GM19467 (cell line): ENCODE data around the gene TEX44.
"Not testable (repeated sequence)": the region's sequence is repeated elsewhere in the genome, so short reads cannot be mapped to it uniquely, and the experiment has no call there.

Experiments
- ATAC-seq: cut with Tn5 transposase; IDR thresholded peaks from one replicate; pipeline ENCODE4 v1.9.1; 2021; ENCODE audit warnings: mild to moderate bottlenecking, moderate library complexity; ENCODE audit not compliant: unreplicated experiment

The TEX44 gene

DNA sequence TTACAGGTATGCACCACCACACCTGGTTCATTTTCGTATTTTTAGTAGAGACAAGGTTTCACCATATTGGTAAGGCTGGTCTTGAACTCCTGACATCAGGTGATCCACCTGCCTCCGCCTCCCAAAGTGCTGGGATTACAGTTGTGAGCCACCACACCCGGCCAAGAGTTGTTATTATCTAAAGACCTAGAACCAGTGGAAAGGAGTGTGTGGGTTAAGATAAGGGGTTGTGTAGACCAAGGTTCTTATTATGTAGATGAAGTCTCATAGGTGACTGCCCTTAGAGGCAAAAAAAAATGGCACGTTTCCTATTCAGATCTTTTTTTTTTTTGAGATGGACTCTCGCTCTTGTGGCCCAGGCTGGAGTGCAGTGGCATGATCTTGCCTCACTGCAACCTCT is 21.7 kb upstream of the TEX44 start:
- not testable (repeated sequence) for ATAC-seq

DNA sequence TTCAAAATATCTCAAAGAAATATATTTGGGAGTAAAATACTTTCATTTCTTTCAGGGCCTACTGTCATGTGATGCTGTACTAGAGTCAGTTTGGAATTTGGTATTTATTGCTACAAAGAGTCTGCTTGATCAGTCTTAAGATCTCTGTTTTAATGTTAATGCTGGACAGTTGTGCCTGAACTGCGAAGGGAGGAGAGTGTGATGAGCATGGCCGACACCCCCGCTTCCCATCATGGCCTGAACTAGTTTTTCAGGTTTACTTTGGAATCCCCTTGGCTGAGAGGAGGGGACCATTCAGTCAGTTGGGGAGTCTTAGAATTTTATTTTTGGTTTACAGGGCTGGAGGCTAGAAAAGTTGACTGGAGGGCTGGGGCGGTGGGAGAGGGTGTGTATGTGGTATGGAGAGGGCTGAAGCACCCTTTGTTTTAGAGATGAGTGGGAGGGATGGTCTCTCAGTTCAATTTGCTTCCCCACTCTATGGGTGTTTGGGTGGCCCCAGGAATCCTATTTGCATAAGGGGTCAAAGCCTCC is 20.9 kb upstream of the TEX44 start:
- ATAC-seq, result no peak

DNA sequence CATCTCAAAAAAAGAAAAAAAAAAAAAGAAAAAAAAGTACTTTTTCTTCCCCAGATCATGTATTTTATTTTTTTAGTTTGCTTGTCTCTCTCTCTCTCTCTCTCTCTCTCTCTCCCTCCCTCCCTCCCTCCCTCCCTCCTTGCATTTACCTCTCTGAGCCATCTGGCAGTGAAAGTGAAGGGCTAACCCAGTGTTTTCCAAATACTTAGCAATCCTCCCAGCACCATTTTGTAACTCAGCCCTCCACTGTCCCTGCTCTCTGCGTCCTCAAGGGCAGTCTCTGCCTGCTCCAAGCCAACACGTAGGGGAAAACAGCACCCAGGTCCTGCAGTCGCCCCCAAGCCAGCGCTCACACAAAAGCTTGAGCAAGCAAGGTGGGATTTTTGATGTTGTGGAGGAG is 19.6 kb upstream of the TEX44 start:
- ATAC-seq, result no peak

DNA sequence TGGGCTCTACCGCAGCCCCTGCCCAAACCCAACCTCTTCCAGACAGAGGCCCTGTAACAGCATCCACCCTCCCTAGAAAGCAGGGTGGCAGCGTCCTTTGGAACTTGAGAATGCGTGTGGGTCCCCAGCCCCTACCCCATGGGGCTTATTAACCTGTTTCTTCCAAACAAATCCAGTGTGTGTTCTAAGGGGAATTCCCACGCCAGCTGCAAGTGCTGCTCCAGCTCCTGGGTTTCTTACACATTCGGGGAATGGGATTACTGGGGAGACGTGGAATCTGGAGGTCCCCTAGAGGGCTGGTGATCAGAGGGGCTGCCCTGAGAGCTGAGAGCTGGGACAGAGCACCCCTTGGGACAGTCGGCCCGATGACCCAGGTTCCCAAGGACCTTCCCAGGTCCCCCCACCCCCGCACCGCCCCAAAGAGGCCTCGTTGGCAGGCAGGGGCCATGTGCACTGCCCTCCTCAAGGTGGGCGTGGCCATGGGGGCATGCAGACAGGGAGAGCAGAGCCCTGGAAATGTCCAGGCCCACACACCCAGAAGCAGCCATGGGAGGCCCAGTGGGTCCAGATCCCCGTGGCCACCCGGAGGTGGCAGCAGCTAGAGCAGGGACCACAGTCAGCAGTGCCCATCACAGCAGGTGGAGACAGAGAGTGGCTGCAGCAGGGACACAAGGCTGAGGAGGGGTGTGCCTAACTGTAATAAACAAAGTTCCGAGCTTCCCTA is 18.8 kb upstream of the TEX44 start:
- no peak for ATAC-seq

DNA sequence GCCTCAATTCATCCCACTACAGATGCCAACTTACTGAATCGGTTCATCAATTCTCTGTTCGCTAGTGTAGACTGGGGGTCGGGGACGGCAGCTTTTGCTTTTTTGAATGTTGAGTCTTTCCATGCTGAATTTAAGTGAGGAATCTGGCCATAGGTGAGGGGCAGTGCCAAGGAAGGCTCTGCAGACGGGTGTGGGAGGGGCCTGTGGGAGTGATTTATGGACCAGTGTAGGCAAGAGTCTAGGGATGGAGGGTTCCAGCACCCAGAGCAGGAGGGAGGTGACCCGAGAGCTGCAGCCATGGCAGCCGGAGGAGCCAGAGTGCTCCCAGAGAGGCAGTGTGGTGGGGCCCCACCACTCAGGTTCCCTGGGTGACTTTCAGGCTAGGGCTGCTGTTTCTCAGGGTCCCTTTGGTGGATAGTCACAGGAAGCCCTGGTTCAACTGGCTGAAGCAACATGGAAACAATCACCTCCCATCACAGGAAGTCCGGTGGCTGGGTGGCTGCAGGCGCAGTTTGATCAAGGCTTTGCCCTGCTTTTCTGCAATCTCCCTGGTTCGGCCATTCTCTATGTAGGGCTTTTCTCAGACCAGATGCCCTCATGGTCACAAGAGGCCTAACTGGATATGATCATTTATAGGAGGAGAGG is 16.9 kb upstream of the TEX44 start:
- ATAC-seq, result no peak

DNA sequence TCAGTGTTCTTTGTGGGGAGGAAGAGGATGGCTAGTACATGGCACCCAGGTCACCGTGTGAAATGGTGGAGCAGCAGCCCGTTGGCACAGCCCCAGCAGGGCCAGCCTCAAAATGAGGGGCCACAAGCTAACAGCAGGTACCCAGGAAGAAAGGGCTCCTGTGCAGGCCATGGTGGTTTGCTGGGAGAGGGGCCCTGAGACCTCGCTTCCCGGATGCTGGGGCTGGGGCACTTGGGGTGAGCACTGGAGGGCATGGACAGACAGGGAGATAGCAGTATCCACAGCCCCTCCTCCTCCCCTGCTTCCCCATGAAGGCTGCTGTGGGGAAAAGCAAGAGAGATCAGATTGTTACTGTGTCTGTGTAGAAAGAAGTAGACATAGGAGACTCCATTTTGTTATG is 16.2 kb upstream of the TEX44 start:
- ATAC-seq, result no peak

DNA sequence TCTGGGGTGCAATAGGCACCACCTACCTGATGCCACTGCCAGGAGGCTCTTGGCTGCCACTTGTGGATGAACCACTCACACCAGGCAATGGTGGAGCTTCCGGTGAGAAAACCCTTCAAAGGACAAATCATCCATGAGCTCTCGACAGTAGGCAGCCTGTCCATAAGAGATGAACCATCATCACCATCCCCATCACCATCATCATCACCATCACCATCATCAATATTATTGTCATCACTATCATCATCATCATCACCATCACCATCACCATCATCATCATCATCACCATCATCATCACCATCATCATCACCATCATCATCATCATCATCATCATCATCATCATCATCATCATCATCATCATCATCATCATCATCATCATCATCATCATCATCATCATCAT is 14.0 kb upstream of the TEX44 start:
- not testable (repeated sequence) for ATAC-seq

DNA sequence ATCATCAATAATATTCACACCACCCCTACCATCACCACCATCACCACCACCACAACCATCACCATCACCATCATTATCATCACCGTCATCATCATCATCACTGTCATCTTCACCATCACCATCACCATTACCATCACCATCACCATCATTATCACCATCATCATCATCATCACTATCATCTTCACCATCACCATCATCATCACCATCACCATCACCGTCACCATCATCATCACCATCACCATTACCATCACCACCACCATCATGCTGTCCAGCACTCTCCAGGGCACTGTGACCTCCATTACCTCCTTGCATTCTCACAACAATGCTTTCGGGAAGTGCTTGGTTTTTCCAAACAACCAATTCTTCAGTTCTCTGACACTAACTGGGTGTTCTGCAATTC is 13.1 kb upstream of the TEX44 start:
- no peak for ATAC-seq

DNA sequence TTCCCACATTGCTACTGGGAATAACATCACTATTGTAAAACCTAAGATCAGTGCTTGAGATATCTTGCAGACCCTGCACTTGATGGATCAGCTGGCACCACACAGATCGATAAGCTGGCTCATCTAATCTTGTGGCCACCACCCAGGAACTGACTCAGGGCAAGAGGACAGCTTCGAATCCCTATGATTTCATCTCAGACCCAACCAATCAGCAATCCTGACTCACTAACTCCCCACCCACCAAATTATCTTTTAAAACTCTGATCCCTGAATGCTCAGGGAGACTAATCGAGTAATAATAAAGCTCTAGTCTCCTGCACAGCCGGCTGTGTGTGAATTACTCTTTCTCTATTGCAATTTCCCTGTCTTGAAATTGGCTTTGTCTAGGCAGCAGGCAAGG is 11.3 kb upstream of the TEX44 start:
- ATAC-seq, result no peak

DNA sequence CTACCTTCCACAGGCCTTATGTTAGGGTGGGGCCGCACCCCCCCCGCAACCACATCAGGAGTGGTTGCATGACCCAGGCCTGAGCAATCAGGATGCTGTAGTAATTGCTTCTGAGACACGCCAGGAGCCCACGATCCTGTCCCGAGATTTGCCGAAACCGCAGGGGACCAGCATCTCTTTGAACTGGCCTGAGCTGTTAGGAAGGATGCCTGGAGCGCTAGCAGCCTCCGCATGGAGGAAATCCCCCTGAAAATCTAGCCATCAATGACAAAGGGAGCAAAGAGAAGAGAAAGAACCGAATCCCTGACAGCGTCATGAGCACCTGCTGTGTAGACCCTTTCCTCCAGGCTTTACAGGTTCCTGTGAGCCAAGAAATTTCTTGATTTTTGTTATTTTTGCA is 8.7 kb upstream of the TEX44 start:
- no peak for ATAC-seq

DNA sequence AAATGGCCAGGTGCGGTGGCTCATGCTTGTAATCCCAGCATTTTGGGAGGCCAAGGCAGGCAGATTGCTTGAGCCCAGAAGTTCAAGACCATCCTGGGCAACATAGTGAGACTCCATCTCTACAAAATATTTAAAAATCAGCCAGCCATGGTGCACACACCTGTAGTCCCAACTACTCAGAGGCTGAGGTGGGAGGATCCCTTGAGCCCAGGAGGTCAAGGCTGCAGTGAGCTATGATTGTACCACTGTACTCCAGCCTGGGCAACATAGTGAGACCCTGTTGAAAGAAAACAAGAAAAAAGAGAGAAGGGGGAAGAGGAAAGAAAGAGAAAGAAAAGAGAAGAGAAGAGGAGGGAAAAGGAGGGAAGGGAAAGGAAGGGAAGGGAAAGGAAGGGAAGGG is 4.9 kb upstream of the TEX44 start:
- not testable (repeated sequence) for ATAC-seq

DNA sequence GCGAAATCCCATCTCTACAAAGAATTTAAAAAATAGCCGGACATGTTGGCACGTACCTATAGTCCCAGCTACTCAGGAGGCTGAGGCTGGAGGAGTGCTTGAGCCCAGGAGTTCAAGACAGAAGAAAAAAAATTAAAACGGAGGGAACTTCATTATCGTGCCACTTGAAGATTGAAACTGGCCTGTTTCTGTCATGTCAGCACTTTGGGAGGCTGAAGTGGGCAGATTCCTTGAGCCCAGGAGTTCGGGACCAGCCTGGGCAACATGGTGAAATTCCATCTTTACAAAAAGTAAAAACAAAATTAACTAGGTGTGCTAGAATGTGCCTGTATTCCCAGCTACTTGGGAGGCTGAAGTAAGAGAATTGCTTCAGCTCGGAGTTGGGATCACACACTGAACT is 3.0 kb upstream of the TEX44 start:
- ATAC-seq, result no peak

DNA sequence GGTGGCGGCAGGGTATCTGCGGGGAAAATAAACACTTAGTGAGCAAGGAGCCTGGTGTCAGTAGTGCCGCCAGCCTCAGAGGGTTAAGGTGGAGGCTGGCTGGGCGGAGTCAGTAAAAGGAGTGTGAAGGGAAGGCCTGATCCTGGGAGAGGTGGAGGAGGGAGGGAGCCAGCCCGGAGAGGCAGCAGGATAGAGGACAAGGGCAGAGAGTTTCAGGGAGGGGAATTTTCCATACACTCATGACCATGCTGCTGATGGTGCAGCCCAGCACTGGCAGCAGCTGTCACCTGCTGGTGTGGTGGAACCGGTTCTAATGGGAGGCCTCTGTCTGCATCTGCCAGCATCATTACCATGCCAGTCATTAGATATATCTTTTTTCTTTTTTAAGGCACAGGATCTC is 2.0 kb upstream of the TEX44 start:
- ATAC-seq, result no peak

DNA sequence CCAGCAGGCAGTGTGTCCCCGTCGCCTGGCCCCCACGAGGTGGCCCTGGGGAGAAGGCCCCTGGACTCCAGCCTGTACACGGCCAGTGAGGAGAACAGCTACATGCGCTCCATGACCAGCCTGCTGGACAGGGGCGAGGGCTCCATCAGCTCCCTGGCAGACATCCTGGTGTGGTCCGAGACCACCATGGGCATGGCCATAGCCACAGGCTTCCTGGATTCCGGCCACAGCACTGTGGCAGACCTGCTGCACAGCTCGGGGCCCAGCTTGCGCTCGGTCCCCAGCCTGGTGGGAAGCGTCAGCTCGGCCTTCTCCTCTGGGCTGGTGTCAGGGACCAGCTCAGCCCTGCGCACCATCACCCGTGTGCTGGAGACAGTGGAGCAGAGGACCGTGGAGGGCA is 1.0 kb downstream of the TEX44 start:
- no peak for ATAC-seq

DNA sequence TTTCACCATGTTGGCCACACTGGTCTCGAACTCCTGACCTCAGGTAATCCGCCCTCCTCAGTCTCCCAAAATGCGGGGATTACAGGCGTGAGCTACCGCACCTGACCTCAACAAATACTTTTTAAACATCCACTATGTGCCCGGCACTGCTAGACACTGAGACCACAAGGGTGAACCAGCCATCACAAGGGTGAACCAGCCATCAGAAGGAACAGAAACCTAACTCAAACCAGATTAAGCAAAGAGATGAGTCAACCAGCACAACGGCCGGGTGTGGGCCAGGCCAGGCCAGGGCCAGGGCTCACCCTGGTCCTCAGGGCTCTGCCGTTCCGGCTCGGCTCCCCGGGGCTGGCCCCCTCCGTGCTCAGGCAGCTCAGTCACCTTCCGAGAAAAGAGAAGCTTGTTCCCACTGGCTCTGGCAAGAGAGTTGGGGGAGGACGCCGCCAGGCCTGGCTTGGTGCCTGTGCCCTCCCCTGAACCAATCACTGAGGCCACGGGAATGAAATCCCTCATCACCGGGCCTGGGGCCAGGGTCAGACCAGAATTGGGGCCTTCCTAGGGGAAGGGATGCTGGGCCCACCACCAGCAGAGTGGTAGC is 4.4 kb downstream of the TEX44 start:
- ATAC-seq, result peak; percentile 36

DNA sequence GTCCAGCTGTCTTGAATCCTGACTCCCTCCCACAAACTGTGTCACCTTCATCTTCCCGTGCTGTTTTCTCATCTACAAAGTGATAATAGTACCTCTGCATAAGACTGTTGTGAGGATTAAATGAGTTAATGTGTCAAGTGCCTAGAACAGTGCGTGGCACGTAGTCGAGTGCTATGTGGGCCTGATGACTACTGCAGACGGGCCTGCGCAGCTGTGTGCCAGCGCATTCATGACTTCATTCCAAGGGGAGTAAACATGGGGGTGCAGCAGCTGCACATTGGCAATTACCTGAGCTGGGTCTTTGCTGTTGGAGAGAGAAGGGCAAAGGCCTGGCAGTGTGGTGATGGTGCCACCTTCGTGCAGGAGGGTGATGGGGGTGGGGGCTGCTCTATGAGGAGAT is 5.0 kb downstream of the TEX44 start:
- no peak for ATAC-seq

DNA sequence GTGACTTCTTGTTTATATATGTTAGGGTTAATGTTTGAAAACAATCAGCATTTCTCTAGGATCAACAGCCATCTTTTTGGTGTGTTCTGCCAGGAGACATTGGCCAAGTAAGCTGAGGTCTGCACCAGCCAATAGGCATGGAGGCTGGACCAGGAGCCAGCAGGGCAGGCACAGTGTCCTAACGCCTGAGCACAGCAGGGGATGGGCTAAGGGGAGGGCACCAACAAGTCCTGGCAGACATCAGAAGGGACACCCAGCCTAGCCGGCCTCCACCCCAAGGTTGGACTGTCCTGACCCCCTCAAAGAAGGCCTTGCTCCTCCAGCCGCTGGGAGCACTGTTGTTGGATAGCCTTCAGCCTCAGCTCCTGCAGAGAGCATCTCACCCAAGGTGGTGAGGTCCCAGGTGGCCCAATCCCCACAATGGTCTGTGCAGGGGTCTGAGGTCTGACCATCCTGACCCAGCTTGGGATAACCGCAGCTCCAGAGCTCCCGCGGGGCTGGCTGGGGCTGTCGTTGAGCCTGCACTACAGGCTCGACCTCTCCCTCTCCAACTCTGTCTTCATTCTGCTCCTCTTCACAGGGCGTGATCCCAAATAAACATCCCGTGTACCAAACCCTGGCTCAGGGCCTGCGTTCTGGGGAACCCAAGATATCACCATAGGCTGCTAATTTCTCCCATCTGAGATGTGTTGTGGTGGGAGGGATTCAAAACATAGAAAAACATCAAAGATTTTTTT is 8.1 kb downstream of the TEX44 start:
- ATAC-seq, result no peak

DNA sequence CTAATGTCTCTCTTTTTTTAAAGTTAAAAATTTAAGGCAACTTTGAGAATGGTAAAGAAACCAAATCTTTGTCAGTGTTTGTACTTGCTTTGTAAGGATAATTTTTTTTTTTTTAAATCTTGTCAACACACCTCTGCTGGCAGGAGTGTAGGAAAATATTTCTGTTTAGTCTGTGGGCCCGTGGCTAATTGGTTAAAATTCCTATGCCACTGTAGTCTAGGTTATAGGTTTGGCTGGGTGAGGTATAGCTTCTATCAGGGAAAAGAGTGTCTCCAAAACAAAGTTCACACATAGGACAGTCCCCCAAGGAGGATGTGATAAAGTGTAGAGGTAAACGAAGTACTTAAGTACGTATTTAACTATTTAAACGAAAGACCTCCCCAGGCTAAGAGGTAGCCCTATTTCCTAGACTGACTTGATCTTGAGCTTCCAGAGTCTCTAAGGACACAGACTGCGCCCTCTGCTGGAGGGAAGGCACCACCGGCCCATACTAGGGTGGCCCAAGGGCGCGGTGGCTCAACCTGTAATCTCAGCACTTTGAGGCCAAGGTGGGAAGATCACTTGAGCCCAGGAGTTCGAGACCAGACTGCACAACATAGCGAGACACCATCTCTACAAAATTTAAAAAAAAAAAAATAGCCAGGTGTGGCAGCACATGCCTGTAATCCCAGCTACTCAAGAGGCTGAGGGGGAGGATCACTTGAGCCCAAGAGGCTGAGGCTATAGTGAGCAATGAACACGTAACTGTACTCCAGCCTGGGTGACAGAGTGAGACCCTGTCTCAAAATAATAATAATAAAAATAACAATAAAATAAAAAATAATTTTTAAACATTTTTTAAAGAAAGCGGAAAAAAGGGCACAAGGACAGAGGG is 8.9 kb downstream of the TEX44 start:
- ATAC-seq, result no peak

DNA sequence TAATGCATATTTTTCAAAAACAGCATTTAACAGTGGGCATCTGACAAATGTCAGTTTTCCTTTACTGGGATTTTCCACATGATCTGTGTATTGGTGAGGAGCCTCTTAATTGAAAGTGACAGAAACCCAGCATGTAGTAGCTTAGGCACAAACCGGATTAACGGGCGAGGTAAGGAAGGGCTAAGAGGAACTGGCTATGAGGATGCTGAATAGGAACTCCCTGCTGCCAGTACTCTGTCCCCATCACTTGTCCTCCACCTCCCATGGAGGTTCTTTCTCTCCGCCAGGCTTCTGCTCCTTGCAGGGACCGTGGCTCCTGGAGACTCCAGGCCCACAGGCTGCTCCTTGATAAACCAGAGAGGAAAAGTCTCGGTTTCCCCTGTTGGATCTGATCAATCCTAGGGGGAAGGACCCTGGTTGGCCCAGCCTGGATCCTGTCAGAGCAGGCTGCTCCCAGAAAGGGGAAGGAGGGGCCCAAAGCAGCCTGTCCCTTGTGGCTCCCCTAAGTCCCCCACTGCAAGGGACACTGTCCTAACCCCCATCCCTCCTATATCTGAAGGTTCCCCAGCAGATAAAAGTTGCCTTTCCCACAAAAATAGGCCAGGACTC is 10.3 kb downstream of the TEX44 start:
- ATAC-seq, result no peak

DNA sequence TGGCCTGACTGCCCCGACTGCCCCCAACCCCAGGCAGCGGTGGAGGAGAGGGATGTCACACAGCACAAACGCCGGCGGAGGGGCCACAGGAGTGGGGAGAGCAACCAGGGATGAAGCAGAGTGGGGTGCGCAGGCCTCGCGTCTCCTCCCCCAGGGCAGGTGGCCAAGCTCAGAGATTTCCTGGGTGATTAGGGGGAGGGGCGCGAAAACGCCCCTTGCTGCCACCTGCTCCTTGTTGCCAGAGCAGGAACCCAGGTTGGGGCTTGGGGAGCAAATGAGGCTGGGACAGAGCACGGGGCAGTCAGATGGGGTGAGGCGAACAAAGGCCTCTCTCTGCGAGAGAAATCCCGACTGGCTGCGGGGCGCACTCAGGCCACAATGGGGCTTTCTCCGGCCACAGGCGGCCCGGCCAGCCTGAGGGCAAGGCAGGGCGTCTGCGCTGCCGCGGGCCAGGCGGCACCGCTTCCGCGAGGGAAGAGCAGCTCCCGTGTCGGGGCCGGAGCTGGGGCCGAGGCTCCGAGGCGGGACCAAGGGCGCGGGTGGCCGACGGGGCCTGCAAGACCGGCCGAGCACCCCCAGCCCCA is 11.5 kb downstream of the TEX44 start:
- ATAC-seq, result peak; percentile 37
